ENCODE data around the gene GLG1. TPM values are rescaled to one million over a fixed set of nuclear protein-coding genes. Genes with fewer than 3 reads are reported as not detected.

The GLG1 gene
- total RNA-seq, 2 experiments from 2014 or later = 60.8 to 62.0 TPM

GRCh38 chr16:74480150-74481029 lies 126.5 kb downstream of the GLG1 start:
- Mint-ChIP-seq H3K27me3 (ENCODE audit: low read depth) (no peaks in the 10 kb centered on the region), H3K9me3 (no peaks in the 10 kb centered on the region), H3K4me3 (no peak overlapping the region), H3K27ac (no peak overlapping the region), H3K4me1 (ENCODE audit: low read depth) (peaks cover 2% of the 10 kb centered on the region), H3K36me3 (ENCODE audit: low read depth) (peaks cover 28% of the 10 kb centered on the region)
- DNase-seq = no peak
- intact Hi-C loops (cut with micrococcal nuclease) = no loop called here
- CTCF ChIA-PET = interaction anchor here (0.7 kb wide), 1 partner anchor 21 kb away, joined by 4 read pairs; no protein-coding TSS in a partner anchor

DNA sequence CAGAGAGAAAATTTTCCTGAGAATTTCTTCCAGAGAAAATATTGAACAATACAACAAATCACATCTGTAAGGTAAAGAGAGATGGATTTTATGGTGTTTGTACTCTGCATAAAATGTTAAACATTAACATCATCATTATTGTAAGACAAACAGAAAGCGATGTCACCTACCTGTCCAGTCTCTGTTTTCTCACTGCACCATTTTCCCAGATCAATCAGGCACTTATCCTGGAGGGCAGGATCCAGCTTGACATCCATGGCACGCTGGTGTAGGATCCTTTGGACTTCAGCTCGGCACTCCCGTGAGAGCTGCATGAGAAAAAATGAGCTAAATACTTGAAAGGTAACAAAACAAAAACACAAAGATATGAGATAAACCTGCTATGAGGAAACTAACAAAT lies 129.7 kb downstream of the GLG1 start:
- H3K4me1 Mint-ChIP-seq (ENCODE audit: low read depth) = no peaks in the 10 kb centered on the region
- H3K4me3 Mint-ChIP-seq = no peak overlapping the region
- H3K27ac Mint-ChIP-seq = no peak overlapping the region
- intact Hi-C loops (cut with micrococcal nuclease) = no loop called here
- H3K9me3 Mint-ChIP-seq = no peaks in the 10 kb centered on the region
- CTCF ChIA-PET = interaction anchor here (0.6 kb wide), 1 partner anchor 1164 kb away, joined by 3 read pairs; no protein-coding TSS in a partner anchor
- H3K36me3 Mint-ChIP-seq (ENCODE audit: low read depth) = peaks cover 28% of the 10 kb centered on the region
- H3K27me3 Mint-ChIP-seq (ENCODE audit: low read depth) = no peaks in the 10 kb centered on the region
- no peak for DNase-seq

DNA sequence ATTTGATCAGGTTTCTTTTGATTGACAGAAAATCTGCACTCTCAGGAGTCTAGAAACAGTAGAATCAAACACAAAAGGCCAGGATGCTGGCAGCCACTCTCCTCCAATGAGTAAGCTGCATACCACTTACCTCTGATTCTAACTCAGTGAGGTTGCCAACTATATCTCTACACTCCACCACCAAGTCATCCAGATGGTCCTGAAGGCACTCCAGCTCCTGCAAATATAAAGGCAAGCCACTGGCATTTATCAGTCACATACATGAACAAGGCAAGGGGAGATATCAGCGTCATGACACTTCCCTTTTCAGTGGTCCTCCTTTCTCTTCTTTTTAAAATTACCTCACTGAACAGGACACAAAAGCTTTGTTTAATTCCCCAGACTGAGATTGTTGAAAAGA lies 132.5 kb downstream of the GLG1 start:
- Mint-ChIP-seq H3K36me3 (ENCODE audit: low read depth) (peaks cover 29% of the 10 kb centered on the region), H3K27me3 (ENCODE audit: low read depth) (no peaks in the 10 kb centered on the region), H3K4me1 (ENCODE audit: low read depth) (no peaks in the 10 kb centered on the region), H3K4me3 (no peak overlapping the region), H3K27ac (no peak overlapping the region), H3K9me3 (no peaks in the 10 kb centered on the region)
- no peak for DNase-seq
- intact Hi-C loops (cut with micrococcal nuclease) = no loop called here
- CTCF ChIA-PET = no interaction called here

DNA sequence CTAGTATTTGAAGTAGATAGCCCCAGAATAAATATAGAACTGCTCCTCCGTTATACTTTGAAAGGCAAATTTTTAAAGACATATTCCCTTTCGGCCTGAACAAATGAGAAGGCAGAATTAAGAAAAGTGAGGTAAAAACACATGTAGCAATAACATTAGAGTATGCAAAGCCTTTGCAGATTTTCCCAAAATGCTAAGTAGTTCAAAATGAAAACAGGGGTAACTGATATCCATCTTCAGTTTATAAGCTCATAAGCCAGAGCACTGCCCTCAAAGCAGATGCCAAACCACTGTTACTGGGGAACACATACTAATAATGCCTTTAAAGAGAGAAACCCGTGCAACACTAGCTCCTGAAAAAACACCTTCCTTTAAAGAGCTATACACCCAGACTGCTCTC lies 134.4 kb downstream of the GLG1 start:
- no peak overlapping the region for H3K4me3 Mint-ChIP-seq
- DNase-seq = no peak
- no peak overlapping the region for H3K27ac Mint-ChIP-seq
- no peaks in the 10 kb centered on the region for H3K9me3 Mint-ChIP-seq
- CTCF ChIA-PET = no interaction called here
- peaks cover 30% of the 10 kb centered on the region for H3K36me3 Mint-ChIP-seq (ENCODE audit: low read depth)
- H3K4me1 Mint-ChIP-seq (ENCODE audit: low read depth) = peaks cover 3% of the 10 kb centered on the region
- no peaks in the 10 kb centered on the region for H3K27me3 Mint-ChIP-seq (ENCODE audit: low read depth)
- intact Hi-C loops (cut with micrococcal nuclease) = no loop called here

DNA sequence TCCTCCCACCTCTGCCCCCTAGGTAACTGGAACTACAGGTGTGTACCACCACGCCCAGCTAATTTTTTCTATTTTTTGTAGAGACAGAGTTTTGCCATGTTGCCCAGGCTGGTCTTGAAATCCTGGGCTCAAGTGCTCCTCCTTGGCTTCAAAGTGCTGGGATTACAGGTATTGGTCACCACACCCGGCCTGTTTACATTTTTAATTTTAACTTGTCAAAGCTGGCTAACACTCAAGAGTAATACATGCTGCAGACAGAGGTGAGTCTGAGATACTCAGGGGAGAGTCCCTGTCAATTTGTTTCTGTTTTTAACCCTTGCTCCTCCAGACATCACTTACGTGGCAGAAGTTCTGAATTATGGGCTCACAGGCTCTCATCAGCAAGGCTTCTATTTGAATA lies 134.9 kb downstream of the GLG1 start:
- H3K27me3 Mint-ChIP-seq (ENCODE audit: low read depth) = no peaks in the 10 kb centered on the region
- H3K9me3 Mint-ChIP-seq = no peaks in the 10 kb centered on the region
- H3K36me3 Mint-ChIP-seq (ENCODE audit: low read depth) = peaks cover 31% of the 10 kb centered on the region
- CTCF ChIA-PET = no interaction called here
- peaks cover 8% of the 10 kb centered on the region for H3K4me1 Mint-ChIP-seq (ENCODE audit: low read depth)
- intact Hi-C loops (cut with micrococcal nuclease) = no loop called here
- no peak for DNase-seq
- H3K4me3 Mint-ChIP-seq = no peak overlapping the region
- H3K27ac Mint-ChIP-seq = no peak overlapping the region

DNA sequence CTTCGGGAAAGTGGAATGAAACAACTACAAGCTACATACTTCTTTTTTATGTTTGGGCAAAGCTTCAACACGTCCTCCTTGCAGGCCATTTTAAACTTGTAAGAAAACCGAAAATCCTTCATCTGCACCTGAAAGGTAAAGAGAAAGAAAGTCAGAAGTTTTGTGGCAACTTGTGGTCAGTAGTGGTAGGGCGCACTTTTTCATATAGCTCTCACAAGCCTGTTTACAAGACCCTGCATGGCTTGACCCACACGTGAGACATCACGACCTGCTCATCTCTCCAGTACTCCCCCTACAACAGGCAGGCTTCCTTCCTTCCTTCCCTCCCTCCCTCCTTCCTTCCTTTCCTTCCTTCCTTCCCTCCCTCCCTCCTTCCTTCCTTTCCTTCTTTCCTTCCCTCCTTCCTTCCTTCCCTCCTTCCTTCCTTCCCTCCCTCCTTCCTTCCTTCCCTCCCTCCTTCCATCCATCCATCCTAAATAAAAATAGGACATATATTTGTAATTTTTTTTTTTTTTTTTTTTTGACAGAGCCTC lies 136.9 kb downstream of the GLG1 start:
- Mint-ChIP-seq H3K4me3 (no peak overlapping the region), H3K27me3 (ENCODE audit: low read depth) (no peaks in the 10 kb centered on the region), H3K36me3 (ENCODE audit: low read depth) (peaks cover 35% of the 10 kb centered on the region), H3K4me1 (ENCODE audit: low read depth) (peaks cover 17% of the 10 kb centered on the region), H3K27ac (no peak overlapping the region), H3K9me3 (no peaks in the 10 kb centered on the region)
- no peak for DNase-seq
- intact Hi-C loops (cut with micrococcal nuclease) = no loop called here
- CTCF ChIA-PET = interaction anchor here (0.6 kb wide), 2 partner anchors 9 to 23 kb away, joined by 3 to 4 read pairs; no protein-coding TSS in a partner anchor

DNA sequence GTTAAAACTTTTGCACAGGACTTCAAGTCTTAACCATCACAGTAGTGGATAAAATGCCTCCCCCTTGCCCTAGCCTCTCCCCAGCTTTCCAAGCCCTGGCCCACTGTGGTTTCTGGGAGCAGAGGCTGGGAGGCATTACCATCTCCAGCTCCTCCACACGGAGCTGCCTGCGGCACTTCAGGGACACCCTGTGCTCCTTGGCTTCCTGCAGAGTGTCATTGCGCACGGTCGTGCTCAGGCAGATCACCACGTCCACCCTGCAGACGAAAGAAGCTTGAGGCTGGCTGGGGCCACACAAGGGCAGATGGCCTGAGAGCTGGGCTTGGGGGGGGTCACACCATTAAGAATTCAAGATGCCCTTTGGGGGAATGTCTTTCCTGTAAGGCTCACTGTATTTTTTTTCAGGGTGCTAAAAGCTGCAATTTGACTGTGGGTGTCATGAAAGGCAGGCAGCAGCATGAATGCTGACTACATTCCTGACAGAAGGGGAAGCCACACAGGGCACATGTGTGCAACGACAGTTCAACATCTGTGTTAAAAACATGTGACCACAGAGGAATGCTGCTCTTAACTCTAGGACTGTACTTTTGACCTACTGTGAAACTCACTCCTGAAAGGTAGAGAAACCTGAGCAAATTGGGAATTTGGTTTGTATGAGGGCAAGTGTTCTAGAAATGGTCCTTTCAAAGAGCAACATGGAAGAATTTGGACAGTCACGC lies 137.9 kb downstream of the GLG1 start:
- intact Hi-C loops (cut with micrococcal nuclease) = no loop called here
- H3K4me3 Mint-ChIP-seq = no peak overlapping the region
- no peak overlapping the region for H3K27ac Mint-ChIP-seq
- no peaks in the 10 kb centered on the region for H3K27me3 Mint-ChIP-seq (ENCODE audit: low read depth)
- H3K9me3 Mint-ChIP-seq = no peaks in the 10 kb centered on the region
- CTCF ChIA-PET = interaction anchor here (0.8 kb wide), 1 partner anchor 154 kb away, joined by 3 read pairs; no protein-coding TSS in a partner anchor
- H3K36me3 Mint-ChIP-seq (ENCODE audit: low read depth) = peaks cover 39% of the 10 kb centered on the region
- H3K4me1 Mint-ChIP-seq (ENCODE audit: low read depth) = peaks cover 17% of the 10 kb centered on the region
- DNase-seq = no peak

GRCh38 chr16:74466872-74467271 lies 140.0 kb downstream of the GLG1 start:
- H3K4me1 Mint-ChIP-seq (ENCODE audit: low read depth) = peaks cover 17% of the 10 kb centered on the region
- no peaks in the 10 kb centered on the region for H3K9me3 Mint-ChIP-seq
- peaks cover 42% of the 10 kb centered on the region for H3K36me3 Mint-ChIP-seq (ENCODE audit: low read depth)
- no peak overlapping the region for H3K4me3 Mint-ChIP-seq
- no peak overlapping the region for H3K27ac Mint-ChIP-seq
- DNase-seq = no peak
- no peaks in the 10 kb centered on the region for H3K27me3 Mint-ChIP-seq (ENCODE audit: low read depth)
- intact Hi-C loops (cut with micrococcal nuclease) = loop anchor here (1.0 to 2.0 kb wide), 2 partner anchors 140 to 159 kb away; partner anchors contain the start of gene GLG1
- CTCF ChIA-PET = interaction anchor here (0.8 to 3.7 kb wide), 2 partner anchors 10 to 156 kb away, joined by 3 to 12 read pairs; no protein-coding TSS in a partner anchor

DNA sequence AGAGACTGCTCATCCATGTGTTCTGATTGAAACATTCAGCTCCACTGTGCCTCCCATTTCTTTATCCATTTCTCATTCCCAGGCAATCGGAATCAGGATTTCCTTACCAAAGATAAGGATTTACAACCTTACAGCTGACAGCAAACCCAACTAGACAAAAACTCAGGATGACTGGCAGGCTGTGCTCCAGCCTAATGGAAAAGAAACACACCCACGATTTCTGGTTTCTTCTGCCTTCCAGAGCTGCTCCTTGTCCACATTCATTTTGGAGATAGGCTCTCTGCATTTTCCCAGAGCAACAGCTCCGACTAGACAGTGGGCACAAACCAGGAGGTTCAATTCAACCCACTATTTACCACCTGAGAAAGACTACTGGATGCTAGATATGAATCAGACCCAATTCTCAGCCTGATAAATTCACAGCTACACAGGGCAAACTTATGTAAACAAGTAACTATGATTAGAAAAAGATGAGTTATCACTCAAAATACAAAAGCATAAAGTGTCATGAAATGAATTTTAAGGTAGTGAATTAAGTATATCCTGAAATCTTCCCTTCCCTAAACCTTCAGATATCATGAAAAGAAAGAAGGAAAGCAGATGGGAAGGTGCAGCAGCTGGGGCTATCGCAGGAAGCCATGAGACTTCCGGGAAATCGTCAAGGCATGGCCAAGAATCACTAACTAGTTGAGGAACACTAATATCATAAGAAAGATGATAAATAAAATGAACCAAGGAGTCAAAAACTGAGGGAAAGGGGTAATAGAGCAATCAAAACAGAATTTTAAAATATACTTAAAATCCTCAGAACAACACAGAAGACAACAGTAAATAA lies 140.8 kb downstream of the GLG1 start:
- CTCF ChIA-PET = interaction anchor here (3.7 kb wide), 1 partner anchor 156 kb away, joined by 12 read pairs; no protein-coding TSS in a partner anchor
- no peak overlapping the region for H3K4me3 Mint-ChIP-seq
- intact Hi-C loops (cut with micrococcal nuclease) = loop anchor here (2.0 kb wide), 1 partner anchor 141 kb away; the partner anchor contains the start of gene GLG1
- H3K27me3 Mint-ChIP-seq (ENCODE audit: low read depth) = no peaks in the 10 kb centered on the region
- no peaks in the 10 kb centered on the region for H3K9me3 Mint-ChIP-seq
- peaks cover 45% of the 10 kb centered on the region for H3K36me3 Mint-ChIP-seq (ENCODE audit: low read depth)
- no peak overlapping the region for H3K27ac Mint-ChIP-seq
- DNase-seq = no peak
- peaks cover 17% of the 10 kb centered on the region for H3K4me1 Mint-ChIP-seq (ENCODE audit: low read depth)

DNA sequence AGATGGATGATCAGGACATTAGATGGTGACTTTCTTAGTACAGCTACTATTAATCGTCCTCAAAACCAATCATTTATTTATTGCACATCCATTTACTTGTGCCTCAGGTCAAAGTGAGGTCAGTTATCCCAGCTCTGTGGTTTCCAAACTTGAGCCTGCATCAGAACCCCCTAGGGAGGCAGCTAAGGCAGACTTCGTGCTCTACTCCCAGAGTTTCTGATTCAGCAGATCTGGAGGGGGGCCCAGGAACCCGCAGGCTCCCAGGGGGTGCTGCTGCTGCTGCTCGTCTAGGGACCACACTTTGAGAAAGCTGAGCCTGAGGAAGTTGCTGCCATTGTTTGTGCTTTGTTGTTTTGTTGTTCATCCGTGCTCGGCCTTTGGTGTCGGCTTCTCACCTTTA lies 141.6 kb downstream of the GLG1 start:
- Mint-ChIP-seq H3K27ac (no peak overlapping the region), H3K36me3 (ENCODE audit: low read depth) (peaks cover 45% of the 10 kb centered on the region), H3K4me3 (no peak overlapping the region), H3K4me1 (ENCODE audit: low read depth) (peaks cover 17% of the 10 kb centered on the region), H3K27me3 (ENCODE audit: low read depth) (no peaks in the 10 kb centered on the region), H3K9me3 (no peaks in the 10 kb centered on the region)
- CTCF ChIA-PET = interaction anchor here (0.6 to 3.7 kb wide), 2 partner anchors 98 to 157 kb away, joined by 5 to 12 read pairs; no protein-coding TSS in a partner anchor
- intact Hi-C loops (cut with micrococcal nuclease) = no loop called here
- no peak for DNase-seq

DNA sequence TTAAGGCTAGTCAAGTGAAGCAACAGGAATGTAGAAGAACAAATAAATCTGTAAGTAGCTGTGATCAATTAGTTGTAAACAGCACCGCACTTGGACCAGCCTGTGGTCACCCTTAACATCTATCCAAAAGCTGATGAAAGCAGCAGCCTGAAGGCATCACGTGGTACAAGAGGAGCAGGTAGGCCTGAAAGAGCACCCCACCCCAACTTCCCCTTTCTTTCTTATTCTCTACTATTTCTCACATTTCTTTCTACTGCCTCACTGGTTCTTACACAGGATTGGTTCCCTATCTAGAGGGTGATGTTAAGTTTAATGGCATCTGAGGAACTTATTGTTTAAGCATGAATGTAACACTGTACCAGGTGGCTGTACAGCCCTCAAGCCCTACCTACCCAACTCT lies 143.0 kb downstream of the GLG1 start:
- Mint-ChIP-seq H3K36me3 (ENCODE audit: low read depth) (peaks cover 36% of the 10 kb centered on the region), H3K9me3 (no peaks in the 10 kb centered on the region), H3K27me3 (ENCODE audit: low read depth) (no peaks in the 10 kb centered on the region), H3K4me1 (ENCODE audit: low read depth) (peaks cover 17% of the 10 kb centered on the region), H3K4me3 (no peak overlapping the region), H3K27ac (no peak overlapping the region)
- CTCF ChIA-PET = interaction anchor here (0.9 kb wide), 1 partner anchor 10 kb away, joined by 3 read pairs; no protein-coding TSS in a partner anchor
- DNase-seq = no peak
- intact Hi-C loops (cut with micrococcal nuclease) = no loop called here

Measured in activated naive CD4-positive, alpha-beta T cell treated with anti-CD3 and anti-CD28 coated beads for 36 hours (primary cell).